DMS 273 (cell line): ENCODE measurements around the gene LIPT2.
A peak's percentile ranks its signal among the peaks of the same experiment; 100 is the strongest.

Experiments
- DNase-seq: peaks from one replicate; lab custom pipeline; 2025; ENCODE audit not compliant: unreplicated experiment; lab: John Stamatoyannopoulos, UW

LIPT2 gene

GRCh38 chr11:74466916-74467885 is 26.3 kb downstream of the LIPT2 start, which contains the start of gene KCNE3:
Gene KCNE3, minus strand, starts transcription at chr11:74467549. Its CDS starts 9,986 bp downstream, at chr11:74457563.
- no peak for DNase-seq

- DNase-seq, result no peak
Measured at GRCh38 chr11:74465291-74465708, 28.2 kb downstream of the LIPT2 start.

- DNase-seq, result no peak
Measured at GRCh38 chr11:74464746-74465145, 28.8 kb downstream of the LIPT2 start.

- no peak for DNase-seq
Measured at GRCh38 chr11:74463216-74463615, 30.3 kb downstream of the LIPT2 start.

- no peak for DNase-seq
Measured at GRCh38 chr11:74462631-74463030, 30.9 kb downstream of the LIPT2 start.

GRCh38 chr11:74462009-74462408 is 31.5 kb downstream of the LIPT2 start:
- DNase-seq, result no peak

GRCh38 chr11:74460481-74461154 is 32.9 kb downstream of the LIPT2 start:
- DNase-seq, result no peak

GRCh38 chr11:74460065-74460464 is 33.5 kb downstream of the LIPT2 start:
- DNase-seq, result no peak

- no peak for DNase-seq
Measured at GRCh38 chr11:74459584-74459983, 33.9 kb downstream of the LIPT2 start.

- DNase-seq, result no peak
Measured at GRCh38 chr11:74457356-74457755, 36.2 kb downstream of the LIPT2 start.

GRCh38 chr11:74453373-74453975 is 40.0 kb downstream of the LIPT2 start:
- DNase-seq, result peak; percentile 77

- no peak for DNase-seq
Measured at GRCh38 chr11:74452366-74452765, 41.2 kb downstream of the LIPT2 start.

- DNase-seq, result no peak
Measured at GRCh38 chr11:74450318-74450717, 43.2 kb downstream of the LIPT2 start.

GRCh38 chr11:74449369-74449931 is 44.1 kb downstream of the LIPT2 start:
- DNase-seq, result peak; percentile 87

GRCh38 chr11:74447720-74448119 is 45.8 kb downstream of the LIPT2 start:
- no peak for DNase-seq

- no peak for DNase-seq
Measured at GRCh38 chr11:74446532-74446938, 47.0 kb downstream of the LIPT2 start.

- DNase-seq, result peak; percentile 34
Measured at GRCh38 chr11:74444173-74444826, 49.2 kb downstream of the LIPT2 start.

- DNase-seq, result peak; percentile 75
Measured at GRCh38 chr11:74443071-74443864, 50.3 kb downstream of the LIPT2 start.

GRCh38 chr11:74442636-74443035 is 50.9 kb downstream of the LIPT2 start:
- no peak for DNase-seq
